GM18499 (cell line): ENCODE data around the gene ASB16.
"Not testable (repeated sequence)": the region's sequence is repeated elsewhere in the genome, so short reads cannot be mapped to it uniquely, and the experiment has no call there.

Source experiments
- ATAC-seq: cut with Tn5 transposase; IDR thresholded peaks from one replicate; pipeline ENCODE4 v1.9.1; 2021; ENCODE audit warnings: moderate number of reproducible peaks; ENCODE audit not compliant: insufficient read depth, unreplicated experiment

The ASB16 gene

GRCh38 chr17:44170499-44171201 lies at the start of gene ASB16:
Gene ASB16 (plus strand): TSS chr17:44170704. CDS start chr17:44170790, 86 bp downstream.
- ATAC-seq: no peak

GRCh38 chr17:44120851-44121605 lies 49.5 kb upstream of the ASB16 start:
- ATAC-seq: no peak

- no peak for ATAC-seq
Measured at GRCh38 chr17:44121997-44122815, 48.3 kb upstream of the ASB16 start.

GRCh38 chr17:44122816-44123355 lies 47.6 kb upstream of the ASB16 start:
- no peak for ATAC-seq

GRCh38 chr17:44123356-44124117 lies 47.0 kb upstream of the ASB16 start, which contains the start of gene HDAC5:
Gene HDAC5 (minus strand): TSS chr17:44123641. CDS start chr17:44117515, 6,126 bp downstream.
- ATAC-seq: no peak

GRCh38 chr17:44124118-44124438 lies 46.4 kb upstream of the ASB16 start:
- ATAC-seq: no peak

GRCh38 chr17:44128383-44128782 lies 42.1 kb upstream of the ASB16 start:
- ATAC-seq: no peak

GRCh38 chr17:44130693-44131349 lies 39.7 kb upstream of the ASB16 start:
- no peak for ATAC-seq

- ATAC-seq: not testable (repeated sequence)
Measured at GRCh38 chr17:44131372-44131771, 39.1 kb upstream of the ASB16 start.

- no peak for ATAC-seq
Measured at GRCh38 chr17:44132275-44132821, 38.2 kb upstream of the ASB16 start.

GRCh38 chr17:44133918-44134476 lies 36.5 kb upstream of the ASB16 start:
- no peak for ATAC-seq

- ATAC-seq: no peak
Measured at GRCh38 chr17:44134752-44135568, 35.5 kb upstream of the ASB16 start.

- no peak for ATAC-seq
Measured at GRCh38 chr17:44137891-44138709, 32.4 kb upstream of the ASB16 start.

GRCh38 chr17:44143921-44144320 lies 26.6 kb upstream of the ASB16 start:
- ATAC-seq: not testable (repeated sequence)

- no peak for ATAC-seq
Measured at GRCh38 chr17:44144966-44145739, 25.4 kb upstream of the ASB16 start.
